Stromal cell of bone marrow (primary cell): ENCODE results near the gene UGT1A3.
"Not testable (repeated sequence)": the region's sequence is repeated elsewhere in the genome, so short reads cannot be mapped to it uniquely, and the experiment has no call there.

Experiments
- DNase-seq: peaks from one replicate; pipeline ENCODE4 v3.0.0-alpha.2; 2012; ENCODE audit warnings: low read depth

The UGT1A3 gene

DNA sequence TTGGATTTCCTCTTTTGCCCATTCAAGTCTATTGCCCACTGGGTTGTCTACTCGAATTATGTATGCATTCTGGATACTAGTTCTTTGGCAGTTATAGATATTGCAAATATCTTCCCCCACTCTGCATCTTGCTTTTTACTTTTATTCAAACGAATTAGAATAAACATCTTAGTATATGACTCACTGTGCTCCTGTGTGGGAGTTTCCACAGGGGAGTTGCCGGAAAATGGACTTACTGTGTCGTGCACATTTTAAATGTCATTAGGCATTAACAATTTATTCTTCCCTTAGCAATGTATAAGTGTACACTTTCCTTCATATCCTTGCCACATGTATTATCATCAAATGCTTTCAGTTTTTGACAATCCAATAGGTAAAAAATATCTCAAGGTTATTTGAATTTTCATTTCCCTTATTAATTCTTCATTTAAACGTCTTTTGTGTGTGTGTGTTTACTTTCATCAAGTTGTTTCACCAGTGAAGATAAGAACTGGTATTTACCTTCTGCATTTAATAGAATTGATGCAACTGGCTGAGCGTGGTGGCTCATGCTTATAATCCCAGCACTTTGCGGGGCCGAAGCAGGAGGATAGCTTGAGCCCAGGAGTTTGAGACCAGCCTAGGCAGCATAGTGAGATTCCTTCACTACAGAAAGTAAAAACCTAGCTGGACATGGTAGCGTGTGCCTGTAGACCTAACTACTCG, 20.8 kb upstream of the UGT1A3 start:
- DNase-seq = no peak

DNA sequence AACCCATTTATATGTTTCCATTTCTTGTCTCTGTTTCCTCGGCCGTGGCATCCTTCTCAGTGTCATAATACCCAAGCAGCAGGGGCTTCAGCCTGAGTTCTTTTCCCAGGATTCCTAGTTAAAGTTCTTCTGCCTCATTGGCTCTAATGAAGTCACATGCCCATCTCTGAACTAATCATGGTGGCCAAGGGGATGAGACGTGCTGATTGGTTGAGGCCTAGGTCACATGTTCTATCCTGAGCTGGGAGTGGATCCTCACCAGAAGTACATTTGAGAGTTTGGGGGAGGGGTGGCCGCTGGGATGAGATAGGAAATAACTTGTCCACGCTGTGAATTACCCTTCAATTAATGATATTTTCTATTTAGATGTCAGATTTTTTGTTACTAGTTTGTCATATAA, 19.9 kb upstream of the UGT1A3 start:
- no peak for DNase-seq

DNA sequence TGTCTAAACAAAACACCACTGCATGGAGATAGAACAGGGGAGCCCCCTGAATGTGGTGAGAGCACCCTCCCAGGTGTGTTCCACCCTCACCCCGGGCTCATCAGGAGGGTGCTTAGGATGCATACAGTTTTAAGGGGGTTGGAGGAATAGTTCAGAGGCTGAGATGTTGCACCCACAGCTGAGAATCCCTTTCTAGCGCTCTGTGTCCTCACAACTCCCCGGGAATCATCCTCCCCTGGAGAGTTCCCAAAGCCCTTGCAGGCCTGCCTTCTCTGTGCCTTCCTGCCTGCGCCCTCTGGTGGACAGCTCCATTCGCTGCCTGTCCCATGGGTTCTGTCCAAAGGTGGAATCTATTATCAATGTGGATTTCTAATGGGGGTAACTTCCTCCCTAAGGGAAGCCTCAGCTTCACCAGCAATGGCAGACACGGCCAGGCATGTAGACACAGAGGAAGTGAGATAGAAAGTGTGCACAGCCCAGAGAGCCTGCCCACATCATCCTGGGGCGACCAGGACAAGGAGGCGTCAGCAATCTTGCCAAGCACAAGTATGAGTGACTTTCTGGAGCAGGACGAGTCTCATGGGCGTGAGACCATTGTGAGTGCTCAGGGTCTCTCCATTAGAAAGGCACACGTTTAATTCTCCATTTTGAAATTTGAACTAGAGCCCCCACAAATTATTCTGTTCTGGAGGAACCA, 17.4 kb upstream of the UGT1A3 start:
- DNase-seq = peak; percentile 49

DNA sequence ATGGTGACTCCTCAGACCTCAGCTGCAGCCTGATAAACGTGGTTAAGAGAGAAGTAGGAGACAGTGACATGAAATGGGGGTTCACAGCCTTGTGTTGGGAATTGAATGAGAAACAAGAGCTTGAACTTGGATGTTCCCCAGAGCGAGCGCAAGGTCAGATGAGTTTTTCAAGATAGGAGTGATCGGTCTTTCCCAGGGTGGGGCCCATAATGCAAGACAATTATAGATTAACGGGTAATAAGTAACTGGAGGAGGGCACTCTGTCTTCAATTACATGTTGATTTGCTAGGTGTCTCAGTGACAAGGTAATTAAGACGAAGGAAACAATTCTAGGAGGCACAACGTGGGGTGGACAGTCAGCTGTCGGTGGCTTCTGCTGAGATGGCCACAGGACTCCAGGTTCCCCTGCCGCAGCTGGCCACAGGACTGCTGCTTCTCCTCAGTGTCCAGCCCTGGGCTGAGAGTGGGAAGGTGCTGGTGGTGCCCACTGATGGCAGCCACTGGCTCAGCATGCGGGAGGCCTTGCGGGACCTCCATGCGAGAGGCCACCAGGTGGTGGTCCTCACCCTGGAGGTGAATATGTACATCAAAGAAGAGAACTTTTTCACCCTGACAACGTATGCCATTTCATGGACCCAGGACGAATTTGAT, 16.1 kb upstream of the UGT1A3 start, which contains the start of gene UGT1A5:
TSS of gene UGT1A5 (plus strand) at position 297 of the 651 bp plus-strand sequence. CDS start at position 382, 85 bp downstream.
- DNase-seq = no peak

DNA sequence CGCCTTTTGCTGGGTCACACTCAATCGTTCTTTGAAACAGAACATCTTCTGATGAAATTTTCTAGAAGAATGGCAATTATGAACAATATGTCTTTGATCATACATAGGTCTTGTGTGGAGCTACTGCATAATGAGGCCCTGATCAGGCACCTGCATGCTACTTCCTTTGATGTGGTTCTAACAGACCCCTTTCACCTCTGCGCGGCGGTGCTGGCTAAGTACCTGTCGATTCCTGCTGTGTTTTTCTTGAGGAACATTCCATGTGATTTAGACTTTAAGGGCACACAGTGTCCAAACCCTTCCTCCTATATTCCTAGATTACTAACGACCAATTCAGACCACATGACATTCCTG, 15.6 kb upstream of the UGT1A3 start:
- DNase-seq = no peak

DNA sequence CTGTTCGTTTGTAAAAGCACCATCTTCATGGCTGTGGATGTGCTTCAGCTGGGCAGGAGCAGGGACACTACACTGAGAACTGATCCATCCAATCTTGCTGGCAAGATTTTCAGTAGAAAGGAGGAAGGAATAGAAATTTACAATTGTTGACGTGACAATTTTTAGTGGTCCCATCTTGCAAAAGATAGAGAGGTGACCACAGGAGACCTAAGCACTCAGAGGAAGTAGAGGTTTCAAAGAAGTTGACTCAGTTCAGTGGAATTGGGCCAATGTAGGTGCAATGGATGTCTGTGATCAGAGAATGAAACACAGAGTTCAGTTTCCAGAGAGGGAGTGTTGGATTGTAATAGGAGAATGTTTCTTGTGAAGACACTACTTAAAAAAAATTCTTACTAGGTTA, 14.7 kb upstream of the UGT1A3 start:
- no peak for DNase-seq

DNA sequence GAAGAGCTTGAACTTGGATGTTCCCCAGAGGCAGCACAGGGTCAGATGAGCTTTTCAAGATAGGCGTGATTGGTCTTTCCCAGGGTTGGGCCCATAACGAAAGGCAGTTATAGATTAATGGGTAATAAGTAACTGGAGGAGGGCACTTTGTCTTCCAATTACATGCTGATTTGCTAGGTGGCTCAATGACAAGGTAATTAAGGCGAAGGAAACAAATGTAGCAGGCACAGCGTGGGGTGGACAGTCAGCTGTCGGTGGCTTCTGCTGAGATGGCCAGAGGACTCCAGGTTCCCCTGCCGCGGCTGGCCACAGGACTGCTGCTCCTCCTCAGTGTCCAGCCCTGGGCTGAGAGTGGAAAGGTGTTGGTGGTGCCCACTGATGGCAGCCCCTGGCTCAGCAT, 10.3 kb upstream of the UGT1A3 start, which contains the start of gene UGT1A4:
TSS of gene UGT1A4 (plus strand) at position 185 of the 400 bp plus-strand sequence. CDS start at position 270, 85 bp downstream.
- no peak for DNase-seq

DNA sequence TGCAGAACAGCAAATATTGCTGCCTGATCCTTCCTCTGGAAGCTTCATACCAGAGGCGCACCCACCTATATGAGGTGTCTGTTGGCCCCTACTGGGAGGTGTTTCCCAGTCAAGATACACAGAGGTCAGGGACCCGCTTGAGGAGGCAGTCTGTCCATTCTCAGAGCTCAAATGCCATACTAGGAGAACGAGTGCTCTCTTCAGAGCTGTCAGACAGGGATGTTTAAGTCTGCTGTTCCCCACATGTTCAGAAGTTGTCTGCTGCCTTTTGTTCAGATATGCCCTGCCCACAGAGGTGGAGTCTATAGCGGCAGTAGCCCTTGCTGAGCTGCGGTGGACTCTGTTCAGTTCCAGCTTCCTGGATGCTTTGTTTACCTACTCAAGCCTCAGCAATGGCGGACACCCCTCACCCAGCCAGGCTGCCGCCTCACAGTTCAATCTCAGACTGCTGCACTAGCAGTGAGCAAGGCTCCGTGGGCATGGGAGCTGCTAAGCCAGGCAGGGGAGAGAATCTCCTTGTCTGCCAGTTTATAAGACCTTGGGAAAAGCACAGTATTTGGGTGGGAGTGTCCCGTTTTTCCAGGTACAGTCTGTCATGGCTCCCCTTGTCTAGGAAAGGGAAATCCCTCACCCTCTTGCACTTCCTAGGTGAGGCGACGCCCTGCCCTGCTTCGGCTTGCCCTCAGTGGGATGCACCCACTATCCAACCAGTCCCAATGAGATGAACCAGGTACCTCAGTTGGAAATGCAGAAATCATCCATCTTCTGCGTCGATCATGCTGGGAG, 8.2 kb downstream of the UGT1A3 start:
- DNase-seq = not testable (repeated sequence)

DNA sequence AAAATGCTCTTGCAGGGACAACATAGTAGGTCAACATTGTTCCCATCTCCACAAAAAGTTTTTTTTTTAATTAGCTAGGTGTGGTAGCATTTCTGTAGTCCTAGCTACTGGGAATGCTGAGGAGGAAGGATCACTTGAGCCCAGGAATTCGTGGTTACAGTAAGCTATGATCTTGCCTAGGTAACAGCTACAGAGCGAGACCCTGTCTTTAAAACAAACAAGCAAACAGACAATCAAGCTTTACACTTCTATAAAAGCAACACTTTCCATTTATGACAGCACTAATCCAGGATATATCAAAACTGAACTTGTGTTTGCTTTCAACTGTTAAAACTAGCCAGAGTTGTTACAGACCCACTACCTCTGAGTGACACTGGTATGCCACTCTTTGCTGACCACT, 12.0 kb downstream of the UGT1A3 start:
- DNase-seq = no peak

DNA sequence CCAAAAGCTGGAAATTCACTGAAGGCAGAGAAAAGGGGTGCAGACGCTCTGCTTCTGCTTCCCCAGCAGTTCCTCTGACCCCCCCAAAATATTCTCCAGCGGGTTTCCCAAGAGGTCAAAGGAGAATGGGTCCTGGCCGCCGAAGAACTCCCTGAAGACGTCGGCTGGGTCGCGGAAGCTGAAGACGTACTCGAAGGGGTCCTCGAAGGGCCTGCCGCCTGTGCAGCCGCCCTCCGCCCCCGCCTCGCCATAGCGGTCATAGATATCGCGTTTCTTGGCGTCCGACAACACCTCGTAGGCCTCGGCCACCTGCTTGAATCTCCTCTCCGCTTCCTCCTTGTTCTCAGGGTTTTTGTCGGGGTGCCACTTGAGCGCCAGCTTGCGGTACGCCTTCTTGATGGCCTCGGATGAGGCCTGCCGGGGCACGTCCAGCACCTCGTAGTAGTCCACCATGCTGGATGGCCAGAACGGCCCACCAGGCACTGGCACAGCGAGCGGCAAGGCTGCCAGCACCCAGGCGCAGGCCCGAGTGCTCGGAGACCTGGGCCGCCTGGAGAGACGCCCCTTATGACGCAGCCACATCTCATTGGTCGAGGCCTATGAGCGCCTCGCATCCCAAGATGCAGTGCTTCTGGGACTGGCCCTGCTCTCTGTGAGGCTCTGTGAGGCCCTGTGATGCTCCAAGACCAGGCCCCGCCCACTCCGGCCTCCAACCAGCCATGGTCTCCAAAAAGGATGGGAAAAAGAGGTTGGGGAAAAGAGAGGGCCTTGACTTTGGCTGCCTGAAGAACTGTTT, 14.8 kb downstream of the UGT1A3 start:
- DNase-seq = no peak

DNA sequence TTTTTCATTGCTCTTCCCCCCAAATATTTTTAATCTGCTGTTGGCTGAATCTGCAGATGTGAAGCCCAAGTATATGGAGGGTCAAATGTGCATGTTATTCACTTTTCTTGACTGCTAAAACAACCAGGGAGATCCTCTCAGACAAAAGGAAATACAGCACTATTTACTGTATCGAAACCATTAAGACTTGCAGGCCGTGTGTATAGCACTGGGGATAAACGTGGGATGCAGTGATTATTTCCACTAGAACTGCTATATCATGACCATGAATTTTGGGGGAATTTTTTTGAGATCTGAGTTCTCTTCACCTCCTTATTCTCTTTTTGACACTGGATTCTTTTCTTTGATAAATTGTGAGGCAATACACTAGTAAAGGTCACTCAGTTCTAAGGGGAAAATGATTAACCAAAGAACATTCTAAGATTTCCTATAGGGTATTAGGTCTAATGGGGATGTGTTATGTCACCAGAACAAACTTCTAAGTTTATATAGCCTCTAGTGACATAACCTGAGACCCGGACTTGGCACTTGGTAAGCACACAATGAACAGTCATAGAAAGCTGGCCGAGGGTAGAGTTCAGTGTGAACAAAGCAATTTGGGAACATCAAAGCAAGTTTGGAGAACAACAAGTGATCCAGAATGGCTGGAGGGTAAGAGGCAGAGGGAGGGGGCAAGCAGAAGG, 16.4 kb downstream of the UGT1A3 start:
- no peak for DNase-seq

DNA sequence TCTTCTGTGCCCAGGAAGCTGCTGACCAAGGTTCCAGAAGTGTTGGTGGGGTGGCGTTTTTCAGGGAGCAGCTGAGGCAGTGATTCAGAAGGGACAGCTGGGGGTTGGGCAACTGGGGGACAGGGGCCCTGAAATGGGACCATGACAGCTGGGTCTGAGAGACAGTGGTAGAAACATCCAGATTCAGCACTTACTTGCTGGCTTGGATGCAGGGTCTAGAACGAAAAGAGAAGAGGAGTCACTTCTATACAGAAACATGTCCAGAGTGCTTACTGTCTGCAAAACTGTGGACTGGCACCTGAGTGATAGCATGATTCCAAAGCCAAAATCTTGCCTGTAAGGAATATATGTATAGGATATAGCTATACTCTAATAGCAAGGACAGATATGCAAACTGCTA, 17.0 kb downstream of the UGT1A3 start:
- not testable (repeated sequence) for DNase-seq

DNA sequence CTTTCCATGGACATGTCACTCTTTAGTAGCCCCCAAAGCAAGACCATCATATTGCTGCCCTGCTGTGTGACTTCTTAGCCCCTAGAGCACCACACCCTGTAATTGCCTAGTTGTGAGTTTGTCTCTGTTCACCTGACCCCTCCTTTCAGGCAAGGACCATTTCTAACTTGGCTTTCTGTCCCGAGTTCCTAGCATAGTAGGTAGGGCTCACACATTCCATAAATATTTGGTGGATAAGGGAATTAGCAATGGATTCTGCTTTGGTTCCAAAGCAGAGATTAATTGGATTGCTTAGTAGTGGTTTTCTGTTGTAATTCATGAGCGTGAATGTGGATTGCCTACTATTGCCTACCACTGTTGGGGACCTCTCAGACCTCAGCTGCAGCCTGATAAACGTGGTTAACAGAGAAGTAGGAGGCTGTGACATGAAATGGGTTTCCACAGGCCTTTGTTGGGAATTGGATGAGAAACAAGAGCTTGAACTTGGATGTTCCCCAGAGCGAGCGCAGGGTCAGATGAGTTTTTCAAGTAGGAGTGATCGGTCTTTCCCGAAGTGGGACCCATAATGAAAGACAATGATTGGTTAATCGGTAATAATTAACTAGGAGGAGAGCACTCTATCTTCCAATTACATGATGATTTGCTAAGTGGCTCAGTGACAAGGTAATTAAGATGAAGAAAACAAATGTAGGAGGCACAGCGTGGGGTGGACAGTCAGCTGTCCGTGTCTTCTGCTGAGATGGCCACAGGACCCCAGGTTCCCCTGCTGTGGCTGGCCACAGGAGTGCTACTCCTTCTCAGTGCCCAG, 17.8 kb downstream of the UGT1A3 start:
- DNase-seq = no peak

DNA sequence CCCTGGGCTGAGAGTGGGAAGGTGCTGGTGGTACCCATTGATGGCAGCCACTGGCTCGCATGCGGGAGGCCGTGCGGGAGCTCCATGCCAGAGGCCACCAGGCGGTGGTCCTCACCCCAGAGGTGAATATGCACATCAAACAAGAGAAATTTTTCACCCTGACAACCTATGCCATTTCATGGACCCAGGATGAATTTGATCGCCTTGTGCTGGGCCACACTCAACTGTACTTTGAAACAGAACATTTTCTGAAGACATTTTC, 18.4 kb downstream of the UGT1A3 start:
- DNase-seq = no peak

DNA sequence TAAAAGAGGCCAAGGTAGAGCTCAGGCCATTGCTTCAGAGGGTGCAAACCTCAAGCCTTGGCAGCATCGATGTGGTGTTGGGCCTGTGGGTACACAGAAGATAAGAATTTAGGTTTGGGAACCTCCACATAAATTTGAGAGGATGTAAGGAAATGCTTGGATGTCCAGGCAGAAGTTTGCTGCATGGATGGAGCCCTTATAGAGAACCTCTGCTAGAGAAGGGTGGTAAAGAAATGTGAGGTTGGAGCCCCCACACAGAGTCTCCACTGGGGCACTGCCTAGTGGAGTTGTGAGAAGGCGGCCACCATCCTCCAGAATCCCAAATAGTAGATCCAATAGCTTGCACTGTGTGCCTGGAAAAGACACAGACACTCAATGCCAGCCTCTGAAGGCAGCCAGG, 21.8 kb downstream of the UGT1A3 start:
- DNase-seq = not testable (repeated sequence)

DNA sequence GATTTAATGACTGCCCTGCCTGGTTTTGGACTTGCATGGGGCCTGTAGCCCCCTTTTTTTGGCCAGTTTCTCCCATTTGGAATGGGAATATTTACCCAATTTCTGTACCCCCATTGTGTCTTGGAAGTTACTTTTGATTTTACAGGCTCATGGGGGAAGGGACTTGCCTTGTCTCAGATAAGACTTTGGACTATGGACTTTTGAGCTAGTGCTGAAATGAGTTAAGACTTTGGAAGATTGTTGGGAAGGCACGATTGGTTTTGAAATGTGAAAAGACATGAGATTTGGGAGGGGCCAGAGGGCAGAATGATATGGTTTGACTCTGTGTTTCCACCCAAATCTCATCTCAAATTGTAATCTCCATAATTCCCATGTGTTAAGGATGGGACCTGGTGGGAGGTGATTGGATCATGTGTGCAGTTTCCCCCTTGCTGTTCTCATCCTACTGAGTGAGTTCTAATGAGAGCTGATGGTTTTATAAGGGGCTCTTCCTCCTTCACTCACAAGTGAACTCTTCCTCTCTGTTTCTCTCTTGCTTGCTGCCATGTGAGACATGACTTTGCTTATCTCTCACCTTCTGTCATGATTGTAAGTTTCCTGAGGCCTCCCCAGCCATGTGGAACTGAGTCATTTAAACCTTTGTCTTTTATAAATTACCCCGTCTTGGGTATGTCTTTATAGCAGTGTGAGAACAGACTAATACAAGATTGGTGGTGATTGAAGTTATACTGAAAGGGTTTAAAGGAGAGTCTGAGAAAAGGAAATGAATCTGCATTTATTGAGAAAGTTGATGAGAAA, 22.6 kb downstream of the UGT1A3 start:
- DNase-seq = not testable (repeated sequence)

DNA sequence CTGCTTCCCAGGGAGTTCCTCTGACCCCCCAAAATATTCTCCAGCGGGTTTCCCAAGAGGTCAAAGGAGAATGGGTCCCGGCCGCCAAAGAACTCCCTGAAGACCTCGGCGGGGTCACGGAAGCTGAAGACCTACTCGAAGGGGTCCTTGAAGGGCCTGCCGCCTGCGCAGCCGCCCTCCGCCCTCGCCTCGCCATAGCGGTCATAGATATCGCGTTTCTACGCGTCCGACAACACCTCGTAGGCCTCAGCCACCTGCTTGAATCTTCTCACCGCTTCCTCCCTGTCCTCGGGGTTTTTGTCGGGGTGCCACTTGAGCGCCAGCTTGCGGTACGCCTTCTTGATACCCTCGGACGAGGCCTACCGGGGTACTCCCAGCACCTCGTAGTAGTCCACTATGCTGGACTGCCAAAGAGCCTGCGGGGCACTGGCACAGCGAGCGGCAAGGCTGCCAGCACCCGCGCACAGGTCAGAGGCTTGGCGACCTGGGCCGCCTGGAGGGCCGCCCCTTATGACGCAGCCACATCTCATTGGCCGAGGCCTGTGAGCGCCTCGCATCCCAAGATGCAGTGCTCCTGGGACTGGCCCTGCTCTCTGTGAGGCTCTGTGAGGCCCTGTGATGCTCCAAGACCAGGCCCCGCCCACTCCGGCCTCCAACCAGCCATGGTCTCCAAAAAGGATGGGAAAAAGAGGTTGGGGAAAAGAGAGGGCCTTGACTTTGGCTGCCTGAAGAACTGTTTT, 26.2 kb downstream of the UGT1A3 start:
- no peak for DNase-seq

DNA sequence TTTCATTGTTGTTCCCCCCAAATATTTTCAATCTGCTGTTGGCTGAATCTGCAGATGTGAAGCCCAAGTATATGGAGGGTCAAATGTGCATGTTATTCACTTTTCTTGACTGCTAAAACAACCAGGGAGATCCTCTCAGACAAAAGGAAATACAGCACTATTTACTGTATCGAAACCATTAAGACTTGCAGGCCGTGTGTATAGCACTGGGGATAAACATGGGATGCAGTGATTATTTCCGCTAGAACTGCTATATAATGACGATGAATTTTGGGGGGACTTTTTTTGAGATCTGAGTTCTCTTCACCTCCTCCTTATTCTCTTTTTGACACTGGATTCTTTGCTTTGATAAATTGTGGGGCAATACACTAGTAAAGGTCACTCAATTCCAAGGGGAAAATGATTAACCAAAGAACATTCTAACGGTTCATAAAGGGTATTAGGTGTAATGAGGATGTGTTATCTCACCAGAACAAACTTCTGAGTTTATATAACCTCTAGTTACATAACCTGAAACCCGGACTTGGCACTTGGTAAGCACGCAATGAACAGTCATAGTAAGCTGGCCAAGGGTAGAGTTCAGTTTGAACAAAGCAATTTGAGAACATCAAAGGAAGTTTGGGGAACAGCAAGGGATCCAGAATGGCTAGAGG, 27.7 kb downstream of the UGT1A3 start:
- DNase-seq = no peak
